NT2/D1 (cell line): ENCODE results near the gene USP12.

Experiments
- SUZ12 ChIP-seq: IDR thresholded peaks from 2 replicates; pipeline ENCODE4 v1.6.1; 2011; ENCODE audit not compliant: insufficient read length, insufficient read depth; ENCODE audit errors: extremely low read depth
- YY1 ChIP-seq: IDR thresholded peaks from 2 replicates; pipeline ENCODE4 v1.6.1; 2011; ENCODE audit not compliant: insufficient read length, insufficient read depth

DNA sequence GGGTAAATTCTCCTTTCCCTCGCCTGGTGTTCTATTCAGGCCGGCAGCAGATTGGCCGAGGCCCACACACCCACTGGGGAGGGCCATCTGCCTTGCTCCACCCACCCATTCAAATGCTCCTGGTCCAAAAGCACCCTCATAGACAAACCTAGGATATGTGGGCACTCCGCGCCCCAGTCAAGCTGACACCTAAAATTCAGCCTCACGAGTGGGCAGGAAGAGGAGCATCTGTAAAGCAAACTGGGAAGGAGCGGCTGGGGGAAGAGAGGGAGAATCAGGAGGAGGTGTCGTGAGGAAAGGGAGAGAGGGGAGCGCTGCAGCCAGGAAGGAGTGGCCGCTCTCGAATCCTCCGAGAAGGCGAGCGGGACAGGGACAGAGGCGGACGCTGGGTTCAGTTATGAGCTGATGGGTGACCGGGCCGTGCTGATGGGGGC, 136.9 kb downstream of the USP12 start:
- TF ChIP-seq YY1 = no peak
- no peak for TF ChIP-seq SUZ12
